Measurements from ENCODE around the gene SNAP25.

The SNAP25 gene

GRCh38 chr20:10263385-10264165 lies 44.9 kb downstream of the SNAP25 start:
- no peak for DNase-seq (ENCODE audit: low spot score)

- DNase-seq (ENCODE audit: low spot score) = no peak
Measured at GRCh38 chr20:10264166-10264558, 45.5 kb downstream of the SNAP25 start.

- DNase-seq (ENCODE audit: low spot score) = no peak
Measured at GRCh38 chr20:10268636-10269035, 50.0 kb downstream of the SNAP25 start.

GRCh38 chr20:10270630-10271029 lies 52.0 kb downstream of the SNAP25 start:
- no peak for DNase-seq (ENCODE audit: low spot score)

- DNase-seq (ENCODE audit: low spot score) = no peak
Measured at GRCh38 chr20:10271494-10272219, 53.0 kb downstream of the SNAP25 start.

GRCh38 chr20:10276878-10277580 lies 58.4 kb downstream of the SNAP25 start:
- DNase-seq (ENCODE audit: low spot score) = no peak

GRCh38 chr20:10277616-10278015 lies 59.0 kb downstream of the SNAP25 start:
- DNase-seq (ENCODE audit: low spot score) = no peak

DNA sequence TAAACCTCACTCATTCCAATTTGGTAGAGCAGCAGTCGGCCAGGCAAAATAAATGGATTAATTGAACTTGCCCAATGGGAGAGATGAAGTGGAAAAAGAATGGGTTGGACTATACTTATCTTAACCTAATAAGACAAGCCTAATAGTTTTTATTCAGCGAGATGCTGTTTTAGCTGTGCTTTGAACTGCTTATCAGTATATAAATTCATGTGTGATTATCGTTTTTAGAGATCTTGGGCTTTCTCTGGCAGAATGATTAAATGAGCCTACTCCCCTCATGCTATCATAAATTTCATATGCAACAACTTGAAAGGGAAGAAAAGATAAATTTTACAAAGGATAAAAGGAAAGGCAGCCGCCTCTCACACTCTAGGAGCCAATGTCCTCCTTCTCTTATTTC lies 59.8 kb downstream of the SNAP25 start:
- DNase-seq (ENCODE audit: low spot score) = no peak

DNA sequence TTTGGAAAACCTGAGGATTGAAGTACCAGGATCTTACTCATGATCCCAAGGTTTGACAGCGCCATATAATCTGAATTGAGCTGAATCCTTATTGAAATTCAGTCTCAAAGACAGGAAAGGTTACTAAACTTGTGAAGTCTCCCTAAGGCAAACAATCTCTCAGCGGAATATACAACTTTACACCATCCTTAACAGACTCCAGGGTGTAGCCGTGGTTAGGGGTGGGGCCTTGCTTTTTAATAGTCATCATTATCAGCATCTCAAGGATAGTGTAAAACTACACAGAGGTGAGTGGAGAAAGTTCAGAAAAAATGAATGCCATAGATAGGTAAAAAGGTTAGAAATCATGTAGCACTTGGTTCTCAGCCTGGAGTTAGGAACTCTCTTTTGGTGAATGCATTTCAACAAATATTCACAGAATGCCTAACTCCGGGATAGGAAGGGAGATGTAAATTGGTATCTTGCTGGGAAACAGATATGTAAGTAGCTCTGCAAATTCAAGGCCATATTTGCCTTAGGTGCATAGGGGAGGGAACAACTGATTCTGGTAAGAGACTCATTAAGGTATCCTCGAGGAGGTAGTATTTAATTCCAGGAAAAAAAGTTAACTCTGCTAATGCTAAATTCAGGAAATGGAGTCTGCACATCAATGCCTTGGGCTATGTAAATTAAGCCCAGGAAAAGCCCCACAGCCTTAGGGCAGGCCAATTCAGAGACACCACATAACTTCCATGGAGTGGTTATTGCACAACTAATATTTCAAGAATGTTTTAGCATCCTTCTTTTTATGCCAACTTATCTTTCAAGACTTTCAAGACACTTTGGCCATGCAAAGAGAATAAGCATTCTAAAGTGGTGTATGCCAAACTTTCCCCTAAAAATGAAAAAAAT lies 61.6 kb downstream of the SNAP25 start:
- no peak for DNase-seq (ENCODE audit: low spot score)

- DNase-seq (ENCODE audit: low spot score) = no peak
Measured at GRCh38 chr20:10281911-10282310, 63.3 kb downstream of the SNAP25 start.

DNA sequence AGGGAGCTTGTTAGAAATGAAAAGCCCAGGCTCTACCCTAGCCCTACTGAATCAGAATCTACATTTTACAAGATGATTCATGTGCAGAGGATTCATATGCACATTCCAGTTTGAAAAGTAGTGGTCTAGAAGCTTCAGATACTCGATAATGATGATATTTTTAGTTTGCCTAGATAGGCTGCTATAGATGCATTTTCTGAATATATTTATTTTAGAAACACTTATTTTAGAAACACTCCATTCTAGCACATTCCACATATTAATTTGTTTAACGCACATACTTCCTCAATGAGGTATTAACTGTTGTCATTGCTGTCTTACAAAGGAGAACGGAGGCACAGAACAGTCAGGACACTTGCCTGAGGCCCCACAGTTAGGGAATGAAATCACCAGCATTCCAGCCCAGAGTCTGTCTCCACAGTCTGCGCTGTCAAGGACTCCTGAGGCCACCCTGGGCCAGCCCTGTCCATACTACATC lies 64.4 kb downstream of the SNAP25 start:
- DNase-seq (ENCODE audit: low spot score) = no peak

DNA sequence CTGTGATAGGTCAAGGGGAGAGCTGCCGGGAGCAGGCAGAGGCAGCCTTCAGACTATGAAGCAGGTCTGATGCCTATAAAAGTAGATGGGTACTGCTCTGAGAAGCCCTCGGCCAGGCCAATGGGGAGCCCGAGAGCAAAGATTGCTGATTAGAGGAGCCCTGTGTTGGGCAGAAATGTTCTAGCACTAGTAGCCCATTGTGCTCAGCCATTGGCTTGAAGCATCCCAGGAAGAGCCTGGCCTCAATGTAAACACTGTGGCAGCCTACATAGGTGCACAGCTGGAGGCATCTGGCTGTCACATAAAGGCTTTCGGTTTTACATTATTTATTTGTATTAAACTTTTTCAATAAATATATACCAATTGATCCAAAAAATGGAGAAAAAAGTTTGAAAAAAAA lies 67.7 kb downstream of the SNAP25 start:
- DNase-seq (ENCODE audit: low spot score) = no peak

DNA sequence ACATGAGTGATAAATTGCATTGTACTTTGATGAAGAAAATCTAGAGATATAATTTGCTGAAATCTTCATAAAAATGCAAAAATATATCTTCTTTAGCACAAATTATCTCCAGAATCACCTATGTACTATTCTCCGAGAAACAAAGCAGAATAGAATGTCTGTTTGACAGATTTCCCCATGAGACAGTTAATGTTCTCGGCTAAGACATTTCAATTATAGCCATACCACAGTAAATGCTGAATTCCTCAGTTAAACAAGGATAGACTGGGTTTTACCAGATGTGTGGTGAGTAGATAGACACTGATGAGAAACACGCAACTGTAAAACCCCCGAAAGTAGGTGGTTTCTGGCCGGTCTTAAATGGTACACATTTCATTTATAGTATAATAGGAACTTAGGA lies 69.8 kb downstream of the SNAP25 start:
- DNase-seq (ENCODE audit: low spot score) = no peak

- no peak for DNase-seq (ENCODE audit: low spot score)
Measured at GRCh38 chr20:10288954-10289646, 70.5 kb downstream of the SNAP25 start.

- DNase-seq (ENCODE audit: low spot score) = no peak
Measured at GRCh38 chr20:10291568-10292248, 73.1 kb downstream of the SNAP25 start.

GRCh38 chr20:10297223-10297622 lies 78.6 kb downstream of the SNAP25 start:
- no peak for DNase-seq (ENCODE audit: low spot score)

DNA sequence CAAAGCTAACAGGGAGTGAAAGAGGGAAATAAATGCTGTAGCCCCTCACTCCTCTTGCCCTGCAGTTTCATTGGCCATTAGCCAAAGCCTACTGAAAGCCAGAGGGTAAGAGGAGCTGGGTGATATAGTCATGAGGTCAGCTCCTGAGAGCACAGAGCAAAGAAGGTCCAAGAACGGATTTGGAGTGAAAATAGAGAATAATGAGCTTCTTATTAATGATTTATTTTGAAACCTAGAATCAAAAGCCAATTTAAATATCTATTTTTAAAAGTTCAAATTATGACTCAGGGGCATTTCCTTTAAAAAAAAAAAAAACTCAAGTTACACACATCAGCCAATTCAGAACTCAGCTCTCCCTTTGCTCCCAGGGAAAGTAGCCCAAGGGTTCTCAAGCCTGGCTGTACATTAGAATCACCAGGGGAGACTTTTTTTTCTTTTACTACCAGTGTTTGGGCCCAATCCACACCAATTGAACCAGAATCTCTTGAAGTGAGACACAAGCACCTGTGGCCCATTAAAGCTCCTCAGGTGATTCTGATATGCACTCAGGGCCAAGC lies 79.1 kb downstream of the SNAP25 start:
- DNase-seq (ENCODE audit: low spot score) = no peak

- no peak for DNase-seq (ENCODE audit: low spot score)
Measured at GRCh38 chr20:10300582-10301446, 82.2 kb downstream of the SNAP25 start.

DNA sequence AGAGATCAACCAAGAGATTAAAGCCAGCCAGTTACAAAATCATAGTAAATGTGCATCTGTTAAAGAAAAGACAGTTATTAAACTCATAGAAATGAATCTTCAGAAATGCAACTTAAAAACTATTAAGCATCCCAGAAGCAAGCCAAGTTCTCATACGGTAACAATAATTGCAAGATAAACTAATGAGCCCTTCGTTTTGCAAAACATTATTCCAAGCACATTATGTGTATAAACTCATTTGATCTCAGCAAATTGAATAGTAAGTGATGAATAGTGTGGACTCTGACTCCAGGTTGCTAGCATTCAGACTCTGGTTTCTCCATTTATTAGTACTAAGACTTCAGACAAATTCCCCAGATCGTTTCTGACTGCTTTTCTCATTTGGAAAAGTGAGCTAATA lies 85.2 kb downstream of the SNAP25 start:
- DNase-seq (ENCODE audit: low spot score) = no peak

Data from D341Med (cell line).